PFSK-1 (cell line): ENCODE measurements around the gene UBE2M.

Source experiments
- FOXP2 ChIP-seq: optimal IDR thresholded peaks from 2 replicates; pipeline ENCODE3; 2011; ENCODE audit warnings: borderline replicate concordance, control low read depth, inconsistent platforms; ENCODE audit not compliant: insufficient read depth; ENCODE audit errors: extremely low read length, extremely low read depth
- POLR2AphosphoS5 ChIP-seq: IDR thresholded peaks from 2 replicates; pipeline ENCODE4 v1.6.1; 2012; ENCODE audit warnings: low read depth, mild to moderate bottlenecking, control low read depth, low read length, moderate library complexity
- REST ChIP-seq, 2 experiments: IDR thresholded peaks; 2 replicates each; pipeline versions ENCODE4 v1.6.1 to v1.8.0; 2011 to 2012; ENCODE audit warnings: low read depth in 2 of 2, low read length in 2 of 2, control low read depth in 1 of 2, inconsistent platforms in 1 of 2, mild to moderate bottlenecking in 1 of 2, moderate library complexity in 1 of 2; ENCODE audit not compliant: insufficient read depth in 1 of 2
- SIN3A ChIP-seq: IDR thresholded peaks from 2 replicates; pipeline ENCODE4 v1.6.1; 2012; ENCODE audit warnings: mild to moderate bottlenecking, low read length, moderate library complexity, borderline replicate concordance; ENCODE audit not compliant: insufficient read depth
- TAF1 ChIP-seq: IDR thresholded peaks from 2 replicates; pipeline ENCODE4 v1.6.1; 2012; ENCODE audit warnings: low read length, control low read depth, borderline replicate concordance; ENCODE audit not compliant: insufficient read depth

- no peak for TF ChIP-seq SIN3A
- TF ChIP-seq POLR2AphosphoS5, result no peak
- no peak for TF ChIP-seq REST (IDR thresholded peaks at IDR 0.05; ENCODE audit: insufficient read depth in 1 of 2, low read depth in 2 of 2, low read length in 2 of 2)
- TF ChIP-seq FOXP2, result no peak
- no peak for TF ChIP-seq TAF1
These were observed 26.4 kb upstream of the UBE2M start for GRCh38 chr19:58584498-58585441.
